ENCODE results near the gene ABHD2. TPM values are rescaled to one million over a fixed set of nuclear protein-coding genes. Genes with fewer than 3 reads are reported as not detected.

The ABHD2 gene
- total RNA-seq, 1 donor from 2014 or later: 32.9 TPM

- DNase-seq (ENCODE audit: low read depth): no peak
- no peak overlapping the region for H3K4me3 ChIP-seq (ENCODE audit: low read depth, low read length)
- no peak for TF ChIP-seq CTCF (conservative IDR thresholded peaks at IDR 0.05; ENCODE audit: low read depth, low read length)
Measured at GRCh38 chr15:89141885-89142284, 53.6 kb downstream of the ABHD2 start.

GRCh38 chr15:89142423-89142822 lies 54.2 kb downstream of the ABHD2 start:
- DNase-seq (ENCODE audit: low read depth): no peak
- no peak for TF ChIP-seq CTCF (conservative IDR thresholded peaks at IDR 0.05; ENCODE audit: low read depth, low read length)
- H3K4me3 ChIP-seq (ENCODE audit: low read depth, low read length): no peak overlapping the region

DNA sequence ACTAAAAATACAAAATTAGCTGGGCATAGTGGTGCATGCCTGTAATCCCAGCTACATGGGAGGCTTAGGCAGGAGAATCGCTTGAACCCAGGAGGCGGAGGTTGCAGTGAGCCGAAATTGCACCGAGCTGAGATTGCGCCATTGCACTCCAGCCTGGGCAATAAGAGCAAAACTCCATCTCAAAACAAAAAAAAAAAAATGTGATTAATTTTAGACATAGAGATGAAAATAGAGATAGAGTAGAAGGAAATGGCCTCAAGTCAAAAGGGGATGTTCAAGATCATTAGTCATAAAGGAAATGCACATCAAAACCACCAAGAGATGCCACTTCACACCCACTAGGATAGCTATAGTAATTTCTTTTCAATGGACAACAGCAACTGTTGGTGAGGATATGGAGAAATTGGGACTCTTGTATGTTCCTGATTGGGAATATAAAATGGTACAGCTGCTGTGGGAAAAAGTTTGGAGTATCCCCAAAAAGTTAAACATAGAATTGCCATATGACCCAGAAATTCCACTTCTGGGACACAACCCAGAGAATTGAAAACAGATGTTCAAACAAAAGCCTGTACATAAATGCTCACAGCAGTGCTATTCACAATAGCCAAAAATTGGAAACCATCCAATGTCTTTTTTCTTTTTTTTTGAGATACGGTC lies 55.4 kb downstream of the ABHD2 start:
- no peak overlapping the region for H3K4me3 ChIP-seq (ENCODE audit: low read depth, low read length)
- TF ChIP-seq CTCF (conservative IDR thresholded peaks at IDR 0.05; ENCODE audit: low read depth, low read length): no peak
- DNase-seq (ENCODE audit: low read depth): no peak

GRCh38 chr15:89144491-89144890 lies 56.2 kb downstream of the ABHD2 start:
- DNase-seq (ENCODE audit: low read depth): no peak
- no peak overlapping the region for H3K4me3 ChIP-seq (ENCODE audit: low read depth, low read length)
- TF ChIP-seq CTCF (conservative IDR thresholded peaks at IDR 0.05; ENCODE audit: low read depth, low read length): no peak

GRCh38 chr15:89146366-89146765 lies 58.1 kb downstream of the ABHD2 start:
- no peak for TF ChIP-seq CTCF (conservative IDR thresholded peaks at IDR 0.05; ENCODE audit: low read depth, low read length)
- H3K4me3 ChIP-seq (ENCODE audit: low read depth, low read length): no peak overlapping the region
- DNase-seq (ENCODE audit: low read depth): no peak

GRCh38 chr15:89148126-89148525 lies 59.9 kb downstream of the ABHD2 start:
- H3K4me3 ChIP-seq (ENCODE audit: low read depth, low read length): no peak overlapping the region
- DNase-seq (ENCODE audit: low read depth): no peak
- TF ChIP-seq CTCF (conservative IDR thresholded peaks at IDR 0.05; ENCODE audit: low read depth, low read length): no peak

DNA sequence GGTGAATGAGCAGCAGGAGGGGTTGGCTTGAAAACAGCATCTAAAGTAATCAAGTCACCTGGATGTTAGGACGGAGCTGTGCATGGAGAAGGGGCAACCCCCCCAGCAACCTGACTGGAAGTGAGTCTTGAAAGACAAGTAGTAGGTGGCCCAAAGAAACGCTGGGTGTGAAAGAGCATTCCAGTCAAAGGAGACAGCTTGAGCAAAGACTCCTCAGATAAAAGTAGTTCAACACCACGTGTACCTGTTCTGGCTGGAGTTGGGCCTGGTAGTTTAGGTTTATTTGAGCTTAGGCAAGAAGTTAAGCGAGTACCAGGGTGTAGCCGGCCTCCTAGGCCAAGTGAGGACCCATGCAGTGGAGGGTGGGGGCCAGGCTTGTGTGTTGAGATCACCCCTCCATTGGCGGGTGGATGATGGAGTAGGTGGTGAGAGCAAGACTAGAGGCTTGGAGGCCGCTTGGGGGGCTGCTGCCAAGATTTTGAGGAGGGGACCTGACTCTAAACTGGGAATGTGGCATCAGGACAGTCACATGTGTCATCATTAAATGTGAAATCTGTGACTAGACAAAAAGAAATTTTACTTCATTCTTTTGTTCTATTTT lies 61.3 kb downstream of the ABHD2 start:
- DNase-seq (ENCODE audit: low read depth): no peak
- TF ChIP-seq CTCF (conservative IDR thresholded peaks at IDR 0.05; ENCODE audit: low read depth, low read length): no peak
- no peak overlapping the region for H3K4me3 ChIP-seq (ENCODE audit: low read depth, low read length)

All from epithelial cell of proximal tubule (primary cell).